GM18508 (cell line): Measurements from ENCODE around the gene MESP2.
"Not testable (repeated sequence)": the region's sequence is repeated elsewhere in the genome, so short reads cannot be mapped to it uniquely, and the experiment has no call there.

Experiments
- ATAC-seq: cut with Tn5 transposase; IDR thresholded peaks from one replicate; pipeline ENCODE4 v1.9.1; 2021; ENCODE audit warnings: moderate number of reproducible peaks; ENCODE audit not compliant: insufficient read depth, unreplicated experiment

Gene MESP2

DNA sequence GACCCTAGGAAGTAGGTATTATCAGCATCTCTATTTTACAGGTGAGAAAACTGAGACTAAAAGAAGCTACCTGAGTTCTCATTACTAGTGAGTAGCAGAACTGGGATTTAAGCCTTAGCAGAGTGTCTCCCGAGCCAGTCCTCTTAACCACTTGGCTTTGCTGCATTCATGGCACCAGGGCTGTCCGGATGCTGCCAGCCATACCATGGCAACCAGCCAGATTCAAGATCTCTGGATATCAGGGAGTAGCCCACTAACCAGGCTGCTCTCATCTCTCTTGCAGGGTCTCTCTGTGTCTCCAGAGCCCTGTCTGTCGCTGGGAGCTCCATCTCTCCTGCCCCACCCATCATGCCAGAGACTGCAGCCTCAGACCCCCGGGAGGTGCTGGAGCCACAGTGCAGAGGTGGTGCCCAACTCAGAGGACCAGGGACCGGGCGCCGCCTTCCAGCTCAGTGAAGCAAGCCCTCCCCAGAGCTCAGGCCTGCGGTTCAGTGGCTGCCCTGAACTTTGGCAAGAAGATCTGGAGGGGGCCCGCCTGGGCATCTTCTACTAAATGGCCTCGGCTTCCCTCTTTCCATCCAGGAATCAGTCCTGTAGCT lies 1.7 kb downstream of the MESP2 start:
- ATAC-seq: no peak

DNA sequence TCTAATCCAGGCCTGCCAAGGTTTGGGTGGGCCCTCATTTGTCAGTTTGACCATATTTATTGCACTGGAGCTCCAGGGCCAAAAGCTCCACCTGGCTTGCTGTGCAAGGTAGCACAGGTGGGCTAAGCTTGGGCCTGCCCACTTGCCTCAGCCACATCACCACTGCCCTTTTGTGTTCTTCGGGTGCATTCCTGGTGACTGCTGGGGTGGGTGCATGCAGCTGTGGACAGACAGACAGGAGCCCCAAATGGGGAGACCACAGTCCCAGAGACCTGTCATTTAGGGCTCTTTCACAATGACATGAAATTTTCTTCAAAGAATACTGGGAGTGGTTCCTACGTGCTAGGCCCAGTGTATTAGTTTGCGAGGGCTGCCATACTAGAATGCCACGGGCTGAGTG lies 2.7 kb downstream of the MESP2 start:
- no peak for ATAC-seq

DNA sequence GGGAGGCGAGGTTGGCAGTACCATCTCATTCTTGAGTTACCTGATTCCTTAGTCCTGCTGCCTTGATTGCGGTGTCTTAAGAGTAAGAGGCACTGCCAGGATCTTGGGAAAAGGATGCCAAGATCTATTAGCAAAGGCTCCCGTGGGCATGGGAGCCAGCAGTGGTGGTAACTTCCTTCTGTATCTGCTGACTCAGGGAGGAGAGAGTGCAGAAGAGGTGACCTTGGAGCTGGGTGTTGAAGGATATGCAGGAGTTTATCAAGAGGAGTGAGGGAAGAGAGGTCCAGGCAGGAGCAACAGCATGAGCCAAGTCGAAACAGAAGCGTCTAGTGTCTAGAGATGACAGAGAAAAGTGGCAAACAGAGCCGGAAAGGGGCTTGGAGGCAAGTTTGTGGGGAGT lies 4.5 kb downstream of the MESP2 start:
- no peak for ATAC-seq

DNA sequence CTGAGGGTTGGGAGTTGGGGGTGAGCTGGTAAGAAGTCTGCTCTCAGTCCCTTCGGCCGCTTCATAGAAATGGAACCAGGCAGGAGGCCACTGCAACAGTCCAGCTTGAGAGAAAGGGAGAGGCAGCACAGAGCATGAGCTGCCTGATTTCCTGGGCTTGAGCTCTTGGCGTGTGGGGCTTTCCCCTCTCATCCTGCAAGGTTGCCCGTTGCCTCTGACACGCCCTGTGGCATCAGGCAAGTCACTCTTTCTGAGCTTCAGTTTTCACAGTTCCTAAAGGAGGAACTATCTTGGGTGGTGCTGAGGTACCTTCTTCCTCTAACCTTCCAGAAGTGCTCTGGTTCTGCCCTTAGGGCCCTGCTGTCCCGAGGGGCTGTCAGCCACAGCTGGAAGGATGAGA lies 4.9 kb downstream of the MESP2 start:
- no peak for ATAC-seq

DNA sequence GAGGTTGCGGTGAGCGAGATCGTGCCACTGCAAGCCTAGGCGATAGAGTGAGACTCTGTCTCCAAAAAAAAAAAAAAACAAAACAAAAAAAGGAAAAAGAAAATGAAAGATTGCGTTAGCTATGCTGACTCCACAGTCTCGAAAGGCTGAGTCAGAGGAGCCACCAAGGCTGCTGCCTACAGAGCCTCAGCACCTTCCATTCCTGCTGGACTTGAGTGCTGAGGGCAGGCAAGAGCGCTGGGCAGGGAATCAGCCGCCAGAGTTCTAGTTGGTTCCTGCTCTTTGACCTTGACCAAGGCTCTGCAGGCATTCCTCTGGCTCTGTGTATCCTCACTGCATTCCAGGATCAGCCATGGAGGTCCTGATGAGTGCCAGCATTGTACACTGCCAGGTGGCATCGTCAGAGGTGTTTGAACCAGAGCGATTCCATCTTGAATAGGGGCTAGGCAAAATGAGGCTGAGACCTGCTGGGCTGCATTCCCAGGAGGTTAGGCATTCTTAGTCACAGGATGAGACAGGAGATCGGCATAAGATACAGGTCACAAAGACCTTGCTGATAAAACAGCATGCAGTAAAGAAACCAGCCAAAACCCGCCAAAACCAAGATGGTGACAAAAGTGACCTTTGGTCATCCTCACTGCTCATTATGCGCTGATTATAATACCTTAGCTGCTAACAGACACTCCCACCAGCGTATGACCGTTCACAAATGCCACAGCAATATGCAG lies 5.9 kb downstream of the MESP2 start:
- ATAC-seq: no peak

DNA sequence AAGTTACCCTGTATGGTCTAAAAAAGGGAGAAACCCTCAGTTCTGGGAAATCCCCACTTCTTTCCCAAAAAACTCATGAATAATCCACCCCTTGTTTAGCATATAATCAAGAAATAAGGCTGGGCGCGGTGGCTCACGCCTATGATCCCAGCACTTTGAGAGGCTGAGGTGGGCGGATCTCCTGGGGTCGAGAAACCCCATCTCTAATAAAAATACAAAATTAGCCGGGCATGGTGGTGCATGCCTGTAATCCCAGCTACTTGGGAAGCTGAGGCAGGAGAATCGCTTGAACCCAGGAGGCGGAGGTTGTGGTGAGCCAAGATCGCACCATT lies 6.5 kb downstream of the MESP2 start:
- not testable (repeated sequence) for ATAC-seq

DNA sequence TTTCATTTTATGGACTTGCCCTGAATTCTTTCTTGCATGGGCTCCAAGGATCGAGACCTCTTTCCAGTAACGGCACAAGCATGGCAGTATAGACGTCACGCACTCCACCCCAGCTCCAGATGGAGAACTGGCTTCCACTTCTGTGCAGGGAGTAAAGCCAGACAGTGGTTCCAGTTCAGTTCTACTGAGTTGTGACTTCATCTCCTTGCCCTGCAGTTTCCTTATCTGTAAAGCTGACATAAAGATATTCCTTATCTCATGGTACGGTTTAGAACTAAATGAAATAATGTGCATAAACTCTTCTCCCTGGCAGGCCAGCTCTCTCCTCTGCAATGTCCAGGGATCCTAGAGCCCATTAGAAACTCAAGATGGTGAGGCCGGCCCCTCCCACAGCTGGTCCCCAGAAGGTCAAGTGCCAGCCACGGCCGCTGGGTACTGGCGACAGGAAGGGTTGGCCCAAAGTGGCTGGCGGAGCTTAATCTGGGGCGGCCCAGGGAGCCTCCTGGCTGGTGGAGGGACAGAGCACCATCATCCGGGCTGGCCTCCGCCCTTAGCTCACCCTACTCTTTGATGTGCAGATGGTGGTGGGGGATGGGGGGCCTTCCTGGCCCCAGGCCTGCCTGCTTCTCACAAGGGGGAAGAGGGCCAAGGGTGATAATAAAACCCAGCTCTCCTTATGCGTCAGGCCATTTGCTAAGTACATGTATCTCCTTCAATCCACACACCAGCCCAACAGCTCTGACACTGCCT lies 7.2 kb downstream of the MESP2 start:
- ATAC-seq: no peak

DNA sequence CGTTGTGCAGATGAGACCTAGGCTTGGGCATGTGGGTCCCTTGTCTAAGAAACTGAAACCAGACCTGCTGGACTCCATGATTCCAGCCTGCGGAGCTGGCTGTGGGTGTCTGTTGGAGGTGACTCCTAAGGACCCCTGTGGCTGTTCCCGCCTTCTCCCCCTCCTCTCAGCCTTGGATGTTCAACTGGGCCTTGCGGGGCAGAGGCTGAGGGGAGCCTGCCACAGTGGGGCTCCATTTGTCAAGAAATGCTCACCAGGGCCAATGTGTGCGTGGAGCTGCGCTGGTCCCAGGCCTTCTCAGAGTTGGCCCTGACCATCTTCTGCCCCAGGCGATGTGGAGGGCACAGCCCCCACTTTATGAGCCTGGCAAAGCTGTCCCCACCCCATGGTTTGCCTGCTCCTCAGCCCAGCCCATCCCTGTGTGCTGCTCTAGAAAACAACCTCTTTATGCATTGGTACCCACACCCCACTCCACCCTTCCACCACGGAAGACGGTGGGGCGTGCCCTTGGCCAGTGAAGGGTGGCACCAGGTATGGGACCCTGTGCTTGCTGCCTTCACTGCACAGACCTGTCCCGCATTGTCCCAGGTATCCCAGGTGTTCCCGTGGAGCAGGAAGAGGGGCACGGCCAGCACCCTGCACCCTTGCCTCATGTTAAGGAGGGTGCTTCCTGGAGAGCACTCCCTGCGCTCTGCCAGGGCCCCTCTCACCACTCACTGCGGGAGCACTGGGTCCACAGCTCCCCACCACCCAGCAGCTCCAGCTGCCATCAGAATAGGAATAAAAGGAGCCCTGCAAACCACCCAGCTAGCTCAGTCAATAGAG lies 7.9 kb downstream of the MESP2 start:
- ATAC-seq: no peak

DNA sequence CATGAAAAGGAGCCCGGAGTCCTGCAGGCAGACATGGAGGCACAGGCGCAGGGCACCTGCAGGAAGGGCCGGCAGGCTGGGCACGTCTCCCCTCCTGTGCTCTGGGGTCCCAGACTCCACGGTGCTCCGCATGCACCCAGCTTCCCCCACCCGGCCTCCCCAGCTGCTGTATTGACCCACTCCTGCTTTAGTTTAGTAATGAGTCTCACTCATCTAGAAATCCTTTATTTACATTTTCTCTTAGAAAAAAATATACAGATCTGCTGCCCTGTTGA lies 8.5 kb downstream of the MESP2 start:
- no peak for ATAC-seq

DNA sequence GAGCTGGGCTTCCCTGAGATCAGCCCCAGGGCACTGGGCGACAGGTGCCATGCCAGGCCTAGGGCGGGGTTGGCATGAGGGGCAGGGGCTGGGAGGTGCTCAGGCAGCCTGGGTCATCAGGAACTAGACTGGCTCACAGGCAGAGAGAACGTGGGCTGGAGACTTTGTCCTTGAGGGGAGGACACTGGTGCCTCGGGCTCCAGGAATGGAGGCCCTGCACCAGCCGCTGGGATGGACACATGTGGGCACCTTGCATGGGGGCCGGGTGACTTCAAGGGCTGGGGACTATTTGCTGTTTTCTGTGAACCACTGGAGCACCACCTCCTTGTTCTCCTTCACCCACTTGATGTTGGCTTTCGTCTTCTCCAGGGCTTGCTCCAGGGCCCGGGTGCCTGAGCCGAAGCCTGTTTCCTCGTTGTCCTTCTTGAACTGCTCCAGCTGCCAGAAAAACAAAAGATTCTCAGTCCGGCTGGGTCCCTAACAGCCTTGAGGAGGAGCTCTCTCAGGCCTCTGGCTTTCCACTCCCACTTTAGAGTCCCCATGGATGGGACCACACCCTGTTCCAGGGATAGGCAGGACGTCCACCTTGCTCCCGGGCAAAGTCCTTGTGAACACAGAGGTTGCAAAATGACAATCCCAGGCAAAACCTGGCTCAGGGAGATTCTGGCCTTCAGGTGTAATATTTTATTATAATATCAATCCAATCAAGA lies 9.1 kb downstream of the MESP2 start:
- ATAC-seq: no peak

DNA sequence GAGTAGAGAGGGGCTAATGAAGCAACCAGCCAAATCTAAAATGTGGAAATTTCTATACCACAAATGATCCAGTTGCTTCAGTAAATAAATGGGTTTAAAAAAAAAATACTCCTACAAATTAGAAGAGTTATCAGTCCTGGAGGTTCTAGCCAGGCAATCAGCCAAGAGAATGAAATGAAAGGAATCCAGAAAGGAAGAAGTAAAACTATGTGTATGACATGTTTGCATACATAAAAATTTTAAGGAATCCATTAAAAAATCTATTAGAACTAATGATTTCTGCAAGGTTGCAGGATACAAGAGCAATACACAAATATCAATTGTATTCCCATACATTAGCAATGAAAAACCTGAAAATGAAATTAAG lies 9.6 kb downstream of the MESP2 start:
- ATAC-seq: no peak

DNA sequence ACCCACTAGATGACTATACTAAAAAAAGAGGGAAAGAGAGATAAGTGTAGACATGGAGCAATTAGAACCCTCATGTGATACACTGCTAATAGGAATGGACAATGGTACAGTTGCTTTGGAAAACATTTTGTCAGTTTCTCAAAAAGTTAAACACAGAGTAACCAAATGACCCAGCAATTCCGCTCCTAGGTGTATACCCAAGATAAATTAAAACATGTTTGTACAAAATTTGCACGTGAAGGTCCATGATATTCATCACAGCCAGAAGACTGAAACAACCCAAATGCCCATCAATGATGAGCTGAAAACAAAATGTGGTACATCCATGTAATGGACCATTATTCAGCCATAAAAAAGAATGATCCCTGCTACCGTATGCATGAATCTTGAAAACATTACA lies 11.8 kb downstream of the MESP2 start:
- no peak for ATAC-seq

DNA sequence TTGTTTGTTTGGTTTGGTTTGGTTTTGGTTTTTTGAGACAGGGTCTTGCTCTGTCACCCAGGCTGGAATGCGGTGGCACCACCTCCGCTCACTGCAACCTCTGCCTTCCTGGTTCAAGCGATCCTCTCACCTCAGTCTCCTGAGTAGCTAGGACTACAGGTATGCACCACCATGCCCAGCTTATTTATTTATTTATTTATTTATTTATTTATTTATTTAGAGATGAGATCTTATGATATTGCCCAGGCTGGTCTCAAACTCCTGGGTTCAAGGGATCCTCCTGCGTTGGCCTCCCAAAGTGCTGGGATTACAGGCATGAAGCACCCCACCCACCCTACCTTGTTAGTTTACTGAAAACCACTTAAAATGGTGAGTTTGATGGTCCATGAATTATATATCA lies 12.5 kb downstream of the MESP2 start:
- not testable (repeated sequence) for ATAC-seq

DNA sequence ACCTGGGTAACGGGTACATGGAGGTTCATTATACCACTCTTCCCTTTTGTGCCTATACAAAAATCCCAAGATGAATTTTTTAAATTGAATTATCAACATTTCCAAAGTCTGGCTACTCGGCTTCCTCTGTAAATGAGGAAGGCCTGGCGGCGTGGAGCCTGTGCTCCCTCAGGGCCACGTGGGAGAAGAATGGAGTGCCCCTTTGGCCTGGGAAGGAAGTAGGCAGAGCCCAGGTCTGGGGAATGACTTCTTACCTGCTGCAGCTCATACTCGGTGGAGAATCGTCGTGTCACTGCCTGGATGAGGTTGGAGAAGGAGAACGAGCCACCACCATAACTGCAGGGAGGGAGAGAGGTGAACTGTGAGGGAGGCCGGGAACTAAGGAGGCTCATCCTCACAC lies 14.1 kb downstream of the MESP2 start:
- no peak for ATAC-seq

DNA sequence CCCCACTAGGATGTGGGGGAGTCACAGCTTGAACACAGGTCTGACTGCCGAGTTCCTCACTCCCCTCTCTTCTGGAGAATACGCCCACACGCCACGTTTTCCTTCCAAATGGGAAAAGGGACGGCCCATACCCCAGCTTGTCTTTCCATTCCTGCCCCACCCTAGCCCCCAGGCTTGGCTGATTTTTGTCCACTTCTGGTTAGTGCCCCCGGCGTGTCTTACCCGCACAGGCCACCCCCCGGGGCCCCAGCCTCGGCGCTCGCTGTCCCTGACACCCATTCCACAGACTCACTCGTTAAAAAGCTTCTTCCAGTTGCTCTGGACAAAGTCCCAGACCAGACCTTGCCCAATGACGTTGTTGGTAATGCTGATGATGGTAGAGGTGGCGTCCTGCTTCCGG lies 14.5 kb downstream of the MESP2 start:
- no peak for ATAC-seq

DNA sequence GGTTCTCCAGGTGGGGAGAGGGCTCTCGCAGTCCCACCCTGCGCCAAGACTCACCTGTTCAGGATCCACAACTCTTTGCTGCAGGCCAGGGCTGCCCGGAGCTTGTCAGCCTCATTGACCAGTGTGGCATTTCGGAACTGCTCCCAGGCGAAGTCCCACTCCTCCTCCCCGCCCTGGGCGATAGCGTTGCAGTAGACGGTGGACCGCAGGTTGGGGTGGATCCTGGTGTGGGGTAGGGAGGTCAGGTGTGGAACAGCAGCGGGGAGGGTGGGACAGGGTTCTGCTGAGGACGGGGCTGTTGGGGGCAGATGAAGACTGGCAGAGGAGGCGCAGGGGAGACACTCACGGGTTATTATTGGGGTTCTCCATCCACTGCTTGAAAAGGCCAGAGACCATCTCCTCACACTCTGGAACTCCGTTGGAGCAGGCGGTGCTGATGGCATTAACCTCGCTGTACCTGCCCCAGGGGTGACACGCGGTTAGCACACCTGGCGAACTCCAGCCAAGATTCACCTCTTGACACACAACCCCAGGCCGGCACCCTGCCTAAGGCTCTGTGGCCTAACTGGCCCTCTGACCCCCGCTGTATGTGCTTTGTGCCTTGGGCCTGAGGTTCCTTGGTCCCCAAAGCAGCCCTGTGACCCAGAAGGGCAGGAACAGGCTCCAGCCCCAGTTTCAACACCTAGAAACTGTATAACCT lies 16.1 kb downstream of the MESP2 start:
- ATAC-seq: no peak

DNA sequence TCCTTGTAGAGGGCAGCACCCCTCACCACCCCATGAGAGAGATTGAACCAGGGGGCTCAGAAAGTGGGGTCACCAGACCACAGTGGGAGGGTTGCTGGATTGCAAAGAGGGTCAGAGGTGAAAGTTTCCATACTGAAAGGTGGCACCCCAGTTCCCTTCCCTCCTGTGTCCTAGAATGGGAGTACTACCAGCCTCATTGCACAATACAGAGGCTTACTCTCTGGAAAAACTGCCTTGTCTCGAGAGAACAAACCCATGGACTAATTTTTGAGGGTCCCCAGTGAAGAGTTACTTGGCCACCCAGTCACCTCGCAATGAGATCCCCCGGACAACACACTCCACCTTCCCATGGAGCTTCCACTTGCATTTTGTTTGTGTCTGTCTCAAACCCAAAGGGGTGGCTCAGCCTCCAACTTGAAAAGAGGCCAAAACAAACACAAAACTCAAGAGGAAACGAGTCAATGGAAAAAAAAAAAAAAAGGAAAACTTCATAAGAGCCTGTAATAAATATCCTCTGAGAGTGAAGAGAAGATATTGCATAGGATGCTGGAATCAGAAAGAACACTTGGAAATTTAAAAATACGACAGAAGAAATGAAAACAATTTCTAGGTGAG lies 18.6 kb downstream of the MESP2 start:
- ATAC-seq: no peak

DNA sequence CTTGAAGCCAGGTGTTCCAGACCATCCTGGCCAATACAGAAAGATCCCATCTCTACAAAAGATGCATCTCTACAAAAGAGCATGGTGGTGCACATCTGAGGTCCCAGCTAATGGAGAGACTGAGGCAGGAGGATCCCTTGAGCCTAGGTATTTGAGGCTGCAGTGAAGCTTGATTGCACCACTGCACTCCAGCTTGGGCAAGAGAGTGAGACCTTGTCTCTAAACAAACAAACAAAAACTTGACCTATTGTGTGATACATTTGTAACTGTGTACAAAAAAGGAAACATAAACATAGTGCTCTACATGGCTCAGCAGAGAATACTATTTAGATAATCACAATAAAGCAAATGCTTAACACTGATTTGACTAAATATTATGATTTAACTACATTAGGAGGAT lies 19.9 kb downstream of the MESP2 start:
- no peak for ATAC-seq

DNA sequence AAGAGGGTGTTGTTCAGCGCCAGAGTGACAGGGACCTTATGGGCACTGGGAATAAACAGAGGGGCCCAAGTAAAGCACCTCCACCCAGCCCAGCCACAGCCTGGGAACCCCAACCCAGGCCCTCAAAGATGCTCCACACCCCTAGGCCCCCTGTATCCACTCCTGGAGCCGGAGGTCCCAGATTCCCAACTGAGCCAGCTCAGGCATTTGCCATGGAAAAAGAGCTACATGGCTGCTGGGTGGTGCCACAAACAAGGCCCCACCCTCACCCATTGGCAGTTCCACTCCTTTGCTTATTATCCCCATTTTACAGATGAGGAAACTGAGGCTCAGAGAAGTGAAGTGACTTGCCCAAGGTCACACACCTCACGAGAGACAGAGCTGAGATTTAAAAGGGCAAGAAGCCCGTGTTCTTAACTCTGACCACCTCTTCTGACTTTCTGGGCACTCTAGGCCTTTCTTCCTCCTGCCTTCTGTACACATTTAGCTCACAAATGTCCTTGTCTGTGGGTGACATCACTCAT lies 21.6 kb downstream of the MESP2 start:
- no peak for ATAC-seq
